Left ventricle myocardium superior (tissue), 1 donor: Measurements from ENCODE around the gene EPAS1. TPM values are rescaled to one million over a fixed set of nuclear protein-coding genes. Genes with fewer than 3 reads are reported as not detected.
A peak's percentile ranks its signal among the peaks of the same experiment; 100 is the strongest.

Source experiments
- ATAC-seq: fragments of 200-7000 bp; cut with Tn5 transposase; one replicate; pipeline ENCODE4 v1.9.1; 2020; ENCODE audit warnings: mild to moderate bottlenecking, moderate library complexity
- DNase-seq: peaks from one replicate; pipeline ENCODE4 v3.0.0-alpha.2; 2020
- intact Hi-C: fragments of 100-400 bp; cut with micrococcal nuclease; formaldehyde crosslinking; loops from one replicate; pipeline ENCODE4 v1.11.0; 2022
- total RNA-seq: library from RNA; stranded (reverse); fragmentation: NEBNext Ultra II Directional; extraction: Animal tissue kit (Norgen Biotek cat#: 25700); gene quantifications from one replicate; pipeline ENCODE4 v1.2.1, GENCODE V29; 2021
- donor health status: DM: no; HTN: yes; CAD: no; lungs with severe emphysema.

Gene EPAS1
- total RNA-seq, 1 donor from 2014 or later, result 212 TPM

- ATAC-seq, result no peak
- intact Hi-C loops, result no loop called here
- DNase-seq, result no peak
Measured at GRCh38 chr2:46313063-46313462, 15.9 kb downstream of the EPAS1 start.

GRCh38 chr2:46314065-46314835 lies 17.0 kb downstream of the EPAS1 start:
- intact Hi-C loops, result no loop called here
- DNase-seq, result no peak
- no peak for ATAC-seq

GRCh38 chr2:46315103-46315890 lies 18.1 kb downstream of the EPAS1 start:
- peak; percentile 89 for DNase-seq
- peak; percentile 93 for ATAC-seq
- intact Hi-C loops, result no loop called here

GRCh38 chr2:46317094-46317486 lies 19.9 kb downstream of the EPAS1 start:
- ATAC-seq, result no peak
- DNase-seq, result no peak
- intact Hi-C loops, result no loop called here

GRCh38 chr2:46318579-46319460 lies 21.6 kb downstream of the EPAS1 start:
- ATAC-seq (no peak), DNase-seq (no peak)
- intact Hi-C loops, result no loop called here

- ATAC-seq, result no peak
- intact Hi-C loops, result no loop called here
- DNase-seq, result no peak
Measured at GRCh38 chr2:46319711-46320110, 22.5 kb downstream of the EPAS1 start.

- intact Hi-C loops, result no loop called here
- no peak for ATAC-seq
- DNase-seq, result no peak
Measured at GRCh38 chr2:46320141-46320567, 22.9 kb downstream of the EPAS1 start.

- no peak for DNase-seq
- no peak for ATAC-seq
Measured at GRCh38 chr2:46323730-46324129, 26.5 kb downstream of the EPAS1 start.

GRCh38 chr2:46325182-46325928 lies 28.1 kb downstream of the EPAS1 start:
- intact Hi-C loops, result no loop called here
- peak; percentile 34 for ATAC-seq

More at GRCh38 chr2:46323730-46324129, 26.5 kb downstream of the EPAS1 start:
- intact Hi-C loops, result no loop called here

GRCh38 chr2:46326231-46326980 lies 29.2 kb downstream of the EPAS1 start:
- DNase-seq, result no peak
- intact Hi-C loops, result no loop called here
- peak; percentile 11 for ATAC-seq

More at GRCh38 chr2:46325182-46325928, 28.1 kb downstream of the EPAS1 start:
- no peak for DNase-seq

- intact Hi-C loops, result no loop called here
- ATAC-seq, result no peak
- DNase-seq, result no peak
Measured at GRCh38 chr2:46327627-46328026, 30.4 kb downstream of the EPAS1 start.

GRCh38 chr2:46328291-46328690 lies 31.1 kb downstream of the EPAS1 start:
- ATAC-seq (no peak), DNase-seq (no peak)
- intact Hi-C loops, result no loop called here

- intact Hi-C loops, result no loop called here
- DNase-seq (no peak), ATAC-seq (no peak)
Measured at GRCh38 chr2:46328829-46329228, 31.6 kb downstream of the EPAS1 start.

GRCh38 chr2:46329340-46329739 lies 32.1 kb downstream of the EPAS1 start:
- ATAC-seq, result no peak
- no peak for DNase-seq
- intact Hi-C loops, result no loop called here

- intact Hi-C loops, result no loop called here
- DNase-seq (no peak), ATAC-seq (no peak)
Measured at GRCh38 chr2:46329803-46330775, 32.9 kb downstream of the EPAS1 start.

- intact Hi-C loops, result no loop called here
- DNase-seq (no peak), ATAC-seq (peak; percentile 42)
Measured at GRCh38 chr2:46331109-46331766, 34.0 kb downstream of the EPAS1 start.
